GM21619 (cell line): ENCODE measurements around the gene MRPL27.

ENCODE experiments used
- ATAC-seq: cut with Tn5 transposase; IDR thresholded peaks from one replicate; pipeline ENCODE4 v1.9.1; 2021; ENCODE audit not compliant: unreplicated experiment

Gene MRPL27

GRCh38 chr17:50361561-50362480 lies 11.2 kb downstream of the MRPL27 start:
- ATAC-seq: peak; percentile 50

- no peak for ATAC-seq
These were observed 12.4 kb downstream of the MRPL27 start for GRCh38 chr17:50360486-50361115.

GRCh38 chr17:50359998-50360461 lies 13.0 kb downstream of the MRPL27 start:
- ATAC-seq: no peak

GRCh38 chr17:50359005-50359699 lies 13.8 kb downstream of the MRPL27 start:
- ATAC-seq: no peak

GRCh38 chr17:50358177-50358576 lies 14.8 kb downstream of the MRPL27 start:
- no peak for ATAC-seq

- no peak for ATAC-seq
These were observed 16.0 kb downstream of the MRPL27 start for GRCh38 chr17:50356892-50357510.

GRCh38 chr17:50356418-50356817 lies 16.6 kb downstream of the MRPL27 start:
- ATAC-seq: no peak

GRCh38 chr17:50355701-50356341 lies 17.2 kb downstream of the MRPL27 start:
- no peak for ATAC-seq

- ATAC-seq: no peak
These were observed 17.7 kb downstream of the MRPL27 start for GRCh38 chr17:50355336-50355700.

- no peak for ATAC-seq
These were observed 18.2 kb downstream of the MRPL27 start for GRCh38 chr17:50354776-50355175.

- no peak for ATAC-seq
These were observed 18.8 kb downstream of the MRPL27 start for GRCh38 chr17:50354198-50354597.

GRCh38 chr17:50353600-50354195 lies 19.3 kb downstream of the MRPL27 start:
- ATAC-seq: no peak

GRCh38 chr17:50352693-50353599 lies 20.0 kb downstream of the MRPL27 start:
- no peak for ATAC-seq

- ATAC-seq: no peak
These were observed 20.8 kb downstream of the MRPL27 start for GRCh38 chr17:50352072-50352692.

GRCh38 chr17:50350733-50351132 lies 22.3 kb downstream of the MRPL27 start:
- ATAC-seq: no peak

GRCh38 chr17:50349243-50349600 lies 23.8 kb downstream of the MRPL27 start:
- ATAC-seq: no peak

GRCh38 chr17:50348522-50349242 lies 24.3 kb downstream of the MRPL27 start:
- ATAC-seq: no peak

GRCh38 chr17:50347894-50348291 lies 25.1 kb downstream of the MRPL27 start:
- no peak for ATAC-seq
